Measurements from ENCODE around the gene GGACT. TPM values are rescaled to one million over a fixed set of nuclear protein-coding genes. Genes with fewer than 3 reads are reported as not detected.

Gene GGACT
- total RNA-seq, 4 donors from 2014 or later = 1.9 to 8.7 (median 5.6) TPM

- peak overlapping the region in 1 of 3 donors; percentile 74 for H3K27ac ChIP-seq
- no peaks in the 10 kb centered on the region for H3K9me3 ChIP-seq
- no peak overlapping the region for H3K4me3 ChIP-seq (replicated peaks in 1 of 3)
- intact Hi-C loops (cut with DNase I) = no loop called here
- TF ChIP-seq, protein P1, sequence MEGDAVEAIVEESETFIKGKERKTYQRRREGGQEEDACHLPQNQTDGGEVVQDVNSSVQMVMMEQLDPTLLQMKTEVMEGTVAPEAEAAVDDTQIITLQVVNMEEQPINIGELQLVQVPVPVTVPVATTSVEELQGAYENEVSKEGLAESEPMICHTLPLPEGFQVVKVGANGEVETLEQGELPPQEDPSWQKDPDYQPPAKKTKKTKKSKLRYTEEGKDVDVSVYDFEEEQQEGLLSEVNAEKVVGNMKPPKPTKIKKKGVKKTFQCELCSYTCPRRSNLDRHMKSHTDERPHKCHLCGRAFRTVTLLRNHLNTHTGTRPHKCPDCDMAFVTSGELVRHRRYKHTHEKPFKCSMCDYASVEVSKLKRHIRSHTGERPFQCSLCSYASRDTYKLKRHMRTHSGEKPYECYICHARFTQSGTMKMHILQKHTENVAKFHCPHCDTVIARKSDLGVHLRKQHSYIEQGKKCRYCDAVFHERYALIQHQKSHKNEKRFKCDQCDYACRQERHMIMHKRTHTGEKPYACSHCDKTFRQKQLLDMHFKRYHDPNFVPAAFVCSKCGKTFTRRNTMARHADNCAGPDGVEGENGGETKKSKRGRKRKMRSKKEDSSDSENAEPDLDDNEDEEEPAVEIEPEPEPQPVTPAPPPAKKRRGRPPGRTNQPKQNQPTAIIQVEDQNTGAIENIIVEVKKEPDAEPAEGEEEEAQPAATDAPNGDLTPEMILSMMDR (IDR thresholded peaks at IDR 0.05) = no peak
- TF ChIP-seq POLR2A (IDR thresholded peaks at IDR 0.05) = no peak
- peaks cover 6 to 12% of the 10 kb centered on the region in 2 donors for H3K4me1 ChIP-seq
- WGBS, 2 donors = 88 to 92% methylated on average over 12 of the region's 12 CpGs
- peaks cover 0 to 13% of the 10 kb centered on the region in 2 donors for H3K36me3 ChIP-seq
- no peaks in the 10 kb centered on the region for H3K27me3 ChIP-seq
- DNase-seq = no peak
These were observed 46.1 kb upstream of the GGACT start for GRCh38 chr13:100634696-100635095.

- Histone ChIP-seq H3K4me1 (peaks cover 6 to 12% of the 10 kb centered on the region in 2 donors), H3K4me3 (replicated peaks in 1 of 3) (no peak overlapping the region), H3K36me3 (peaks cover 0 to 13% of the 10 kb centered on the region in 2 donors), H3K27ac (peak overlapping the region; percentile 63 to 74 (median 66)), H3K9me3 (no peaks in the 10 kb centered on the region), H3K27me3 (no peaks in the 10 kb centered on the region)
- TF ChIP-seq, protein P1 (IDR thresholded peaks at IDR 0.05) = no peak
- no peak for TF ChIP-seq POLR2A (IDR thresholded peaks at IDR 0.05)
- WGBS, 2 donors = 43 to 90% methylated on average over 2 of the region's 2 CpGs
- DNase-seq = peak in 1 of 2 donors; percentile 16
- intact Hi-C loops (cut with DNase I) = no loop called here
These were observed 44.9 kb upstream of the GGACT start for GRCh38 chr13:100633461-100633860.

DNA sequence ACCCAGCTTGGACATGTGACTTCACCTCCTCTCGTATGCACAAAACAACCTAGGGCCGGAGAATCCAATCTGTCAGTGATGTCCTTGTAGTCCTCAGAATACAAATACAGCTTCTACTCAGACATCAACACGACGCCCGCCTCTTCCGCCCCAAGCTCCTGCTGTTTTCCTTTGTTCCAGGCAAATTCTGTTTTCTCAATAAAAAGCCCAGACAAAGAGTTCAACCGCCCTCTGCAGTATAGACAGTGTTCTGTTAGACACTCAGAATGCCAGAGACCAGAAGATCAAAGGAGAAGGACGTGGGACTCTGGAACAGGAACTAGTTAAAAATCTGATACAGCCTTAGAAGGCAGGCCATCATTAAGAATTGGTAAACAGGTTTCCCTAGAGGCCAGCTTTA lies 42.0 kb upstream of the GGACT start:
- H3K9me3 ChIP-seq = no peaks in the 10 kb centered on the region
- H3K27me3 ChIP-seq = no peaks in the 10 kb centered on the region
- WGBS, 2 donors = 88 to 92% methylated on average over 8 of the region's 8 CpGs
- intact Hi-C loops (cut with DNase I) = no loop called here
- peaks cover 0 to 6% of the 10 kb centered on the region in 2 donors for H3K36me3 ChIP-seq
- TF ChIP-seq POLR2A (IDR thresholded peaks at IDR 0.05) = no peak
- no peak for DNase-seq
- H3K4me3 ChIP-seq (replicated peaks in 1 of 3) = no peak overlapping the region
- H3K27ac ChIP-seq = no peak overlapping the region
- peaks cover 6 to 12% of the 10 kb centered on the region in 2 donors for H3K4me1 ChIP-seq

- no peak for TF ChIP-seq POLR2A (IDR thresholded peaks at IDR 0.05)
- TF ChIP-seq, protein P1 (IDR thresholded peaks at IDR 0.05) = no peak
- Histone ChIP-seq H3K9me3 (no peaks in the 10 kb centered on the region), H3K27ac (no peak overlapping the region), H3K4me1 (no peaks in the 10 kb centered on the region), H3K4me3 (replicated peaks in 1 of 3) (no peak overlapping the region), H3K27me3 (no peaks in the 10 kb centered on the region), H3K36me3 (peaks cover 0 to 12% of the 10 kb centered on the region in 2 donors)
- intact Hi-C loops (cut with DNase I) = no loop called here
- 87 to 91% methylated on average over 15 of the region's 15 CpGs for whole genome bisulfite sequencing, 2 donors
- no peak for DNase-seq
These were observed 38.5 kb upstream of the GGACT start for GRCh38 chr13:100627120-100627519.

DNA sequence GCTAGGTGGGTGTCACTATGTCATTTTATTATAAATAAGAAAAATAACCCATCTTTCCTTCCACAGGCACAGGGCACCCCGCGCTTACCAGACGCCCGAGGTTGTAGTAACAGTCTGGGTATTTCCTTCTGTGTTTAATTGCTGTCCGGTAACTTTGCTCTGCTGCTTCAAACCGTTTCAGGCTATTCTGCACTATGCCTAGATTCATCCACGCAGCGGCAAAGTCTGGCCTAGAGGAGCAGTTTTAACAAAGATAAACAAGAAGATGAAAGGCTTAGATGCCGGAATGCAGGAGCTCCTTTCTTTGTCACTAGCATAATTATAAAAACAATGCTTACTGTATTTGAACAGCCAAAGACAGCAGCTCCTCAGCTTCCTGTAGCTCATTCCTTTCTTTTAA lies 36.9 kb upstream of the GGACT start:
- intact Hi-C loops (cut with DNase I) = no loop called here
- Histone ChIP-seq H3K4me3 (replicated peaks in 1 of 3) (no peak overlapping the region), H3K9me3 (no peaks in the 10 kb centered on the region), H3K27ac (no peak overlapping the region), H3K36me3 (peaks cover 0 to 12% of the 10 kb centered on the region in 2 donors), H3K27me3 (no peaks in the 10 kb centered on the region), H3K4me1 (no peaks in the 10 kb centered on the region)
- no peak for DNase-seq
- WGBS, 2 donors = 90 to 92% methylated on average over 9 of the region's 9 CpGs
- TF ChIP-seq, protein P1 (IDR thresholded peaks at IDR 0.05) = no peak
- TF ChIP-seq POLR2A (IDR thresholded peaks at IDR 0.05) = no peak

DNA sequence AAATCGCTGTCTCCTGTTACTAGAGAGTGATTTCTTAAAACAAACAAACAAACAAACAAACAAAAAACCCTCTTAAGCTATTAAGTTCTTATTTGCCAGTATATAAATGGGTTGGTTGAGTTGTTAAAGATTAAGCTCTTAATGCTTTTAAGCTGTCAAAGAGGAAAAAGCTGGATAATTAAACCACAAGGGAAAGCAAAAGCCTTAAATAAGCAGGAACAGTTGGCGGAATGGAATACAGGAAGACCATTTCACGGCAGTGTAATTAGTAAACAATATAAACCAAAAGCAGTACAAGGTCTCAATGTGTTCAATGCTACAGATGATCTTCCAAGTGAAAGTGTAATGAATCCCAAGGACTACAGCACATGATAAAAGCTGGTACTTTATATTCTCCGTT lies 32.2 kb upstream of the GGACT start:
- Histone ChIP-seq H3K27ac (no peak overlapping the region), H3K27me3 (no peaks in the 10 kb centered on the region), H3K4me3 (replicated peaks in 1 of 3) (no peak overlapping the region), H3K9me3 (no peaks in the 10 kb centered on the region), H3K4me1 (no peaks in the 10 kb centered on the region), H3K36me3 (peaks cover 0 to 8% of the 10 kb centered on the region in 2 donors)
- DNase-seq = no peak
- intact Hi-C loops (cut with DNase I) = no loop called here
- 87 to 91% methylated on average over 4 of the region's 4 CpGs for WGBS, 2 donors
- TF ChIP-seq, protein P1 (IDR thresholded peaks at IDR 0.05) = no peak
- TF ChIP-seq POLR2A (IDR thresholded peaks at IDR 0.05) = no peak

Data from thyroid gland (tissue), 4 donors.